HCT116 (cell line): ENCODE data around the gene RCL1.

Source experiments
- CBX3 ChIP-seq: IDR thresholded peaks from 2 replicates; pipeline ENCODE4 v1.6.1; 2012; ENCODE audit warnings: low read depth
- CTCF ChIP-seq, 3 experiments: fragments of 200-600 bp in 1 of 3; sonication (generic) in 1 of 3; IDR thresholded peaks in 2 of 3; conservative IDR thresholded peaks in 1 of 3; 2 replicates each; pipeline ENCODE4 v1.5.1; 2012 to 2017; ENCODE audit warnings: low read depth in 2 of 3, low read length in 2 of 3, antibody characterized with exemption in 1 of 3, borderline replicate concordance in 1 of 3, control low read depth in 1 of 3, mild to moderate bottlenecking in 1 of 3, mixed read lengths in 1 of 3, mixed run types in 1 of 3, moderate library complexity in 1 of 3; ENCODE audit not compliant: insufficient read depth in 1 of 3
- EZH2phosphoT487 ChIP-seq: fragments of 200-600 bp; IDR thresholded peaks from 2 replicates; pipeline ENCODE4 v1.6.1; 2018; ENCODE audit warnings: antibody characterized with exemption, borderline replicate concordance
- JUND ChIP-seq: IDR thresholded peaks from 2 replicates; pipeline ENCODE4 v1.6.1; 2012
- MAX ChIP-seq: IDR thresholded peaks from 2 replicates; pipeline ENCODE4 v1.6.1; 2012
- POLR2A ChIP-seq: IDR thresholded peaks from 2 replicates; pipeline ENCODE4 v1.7.0; 2011; ENCODE audit warnings: borderline replicate concordance; ENCODE audit not compliant: insufficient read depth, insufficient read length; ENCODE audit errors: extremely low read depth
- RAD21 ChIP-seq: IDR thresholded peaks from 2 replicates; pipeline ENCODE4 v1.6.1; 2012; ENCODE audit warnings: low read depth, mild to moderate bottlenecking
- REST ChIP-seq: IDR thresholded peaks from 2 replicates; pipeline ENCODE4 v1.6.1; 2012; ENCODE audit warnings: low read depth
- SIN3A ChIP-seq: IDR thresholded peaks from 2 replicates; pipeline ENCODE4 v1.6.1; 2012; ENCODE audit warnings: low read depth
- SP1 ChIP-seq: IDR thresholded peaks from 2 replicates; pipeline ENCODE4 v1.6.1; 2012; ENCODE audit warnings: low read depth
- TCF7L2 ChIP-seq: IDR thresholded peaks from 2 replicates; pipeline ENCODE4 v1.7.0; 2011; ENCODE audit warnings: borderline replicate concordance, inconsistent platforms; ENCODE audit not compliant: insufficient read depth, insufficient read length; ENCODE audit errors: extremely low read depth
- YY1 ChIP-seq: IDR thresholded peaks from 2 replicates; pipeline ENCODE4 v1.6.1; 2011; ENCODE audit warnings: low read length, low read depth, moderate library complexity, mild to moderate bottlenecking; ENCODE audit not compliant: insufficient replicate concordance; ENCODE audit errors: extremely low read depth

DNA sequence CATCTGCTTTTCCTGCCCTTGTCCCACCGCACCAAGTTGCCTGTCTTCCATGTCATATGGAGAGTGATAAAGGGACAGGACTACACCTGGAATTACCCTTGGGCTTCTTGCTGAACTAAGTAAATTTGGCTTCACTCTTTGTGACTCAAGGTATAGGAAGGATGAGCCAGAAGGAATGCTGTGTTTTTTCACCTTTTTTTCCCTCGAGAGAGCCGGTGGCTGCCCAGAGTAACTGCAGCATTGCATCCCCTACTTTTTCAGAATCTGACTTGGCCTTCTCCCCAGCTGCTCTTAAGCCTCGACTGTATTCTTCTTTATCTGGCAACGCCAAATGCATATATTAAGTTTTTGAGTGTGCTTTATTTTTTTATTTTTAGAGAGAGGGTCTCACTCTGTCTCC, 38.4 kb downstream of the RCL1 start:
- TF ChIP-seq CTCF (IDR thresholded peaks at IDR 0.05 in 2 of 3, conservative IDR thresholded peaks at IDR 0.05 in 1 of 3; ENCODE audit: borderline replicate concordance in 1 of 3, insufficient read depth in 1 of 3, low read depth in 2 of 3, low read length in 2 of 3) = peak in 1 of 3 experiments; percentile 14; a peak in 1 of 6 replicates
- no peak for TF ChIP-seq POLR2A
- no peak for TF ChIP-seq TCF7L2
- no peak for TF ChIP-seq CBX3
- no peak for TF ChIP-seq RAD21
- TF ChIP-seq EZH2phosphoT487 = no peak
- TF ChIP-seq SIN3A = no peak
- no peak for TF ChIP-seq YY1
- no peak for TF ChIP-seq MAX
- no peak for TF ChIP-seq REST
- TF ChIP-seq JUND = no peak
- TF ChIP-seq SP1 = no peak
